T47D (cell line): ENCODE results near the gene SNRPD3.
"Not testable (repeated sequence)": the region's sequence is repeated elsewhere in the genome, so short reads cannot be mapped to it uniquely, and the experiment has no call there.

ENCODE experiments used
- DNase-seq, 2 experiments: peaks; one replicate each; pipeline versions ENCODE4 v3.0.0 to v3.0.0-alpha.2; 2011 to 2012; ENCODE audit warnings: low read depth in 1 of 2, low spot score in 1 of 2
- JUND ChIP-seq: IDR thresholded peaks from 2 replicates; pipeline ENCODE4 v1.6.1; 2012; ENCODE audit warnings: low read depth
- in situ Hi-C: cut with HindIII; loops from 2 replicates; pipeline ENCODE4 v1.10.0; 2016; ENCODE audit warnings: low sequenced_read_pairs, low pct_unique_long_range_greater_than_20kb

The SNRPD3 gene

GRCh38 chr22:24518771-24519485 lies 36.9 kb upstream of the SNRPD3 start:
- no peak for DNase-seq
- no peak for TF ChIP-seq JUND
- in situ Hi-C loops: no loop called here

DNA sequence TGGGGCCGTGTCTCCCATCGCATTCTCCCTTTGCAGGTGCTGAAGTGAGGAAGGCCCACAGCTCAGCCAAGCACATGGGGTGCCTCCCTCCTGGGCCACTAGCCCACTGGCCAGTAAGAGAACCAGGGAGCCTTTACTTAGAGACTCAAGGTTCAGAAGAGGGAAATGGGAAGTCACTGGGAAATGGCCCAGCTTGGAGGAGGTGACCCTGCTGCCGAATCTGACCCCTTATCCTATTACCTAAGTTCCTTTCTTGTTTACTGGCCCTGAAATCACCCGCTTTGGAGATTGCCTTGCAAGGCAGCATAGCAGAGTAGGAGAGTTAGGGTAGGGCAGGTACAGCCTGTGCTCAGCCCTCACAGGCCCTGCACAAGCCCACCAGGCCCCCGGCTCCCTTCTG lies 36.3 kb upstream of the SNRPD3 start:
- TF ChIP-seq JUND: no peak
- no peak for DNase-seq
- in situ Hi-C loops: no loop called here

DNA sequence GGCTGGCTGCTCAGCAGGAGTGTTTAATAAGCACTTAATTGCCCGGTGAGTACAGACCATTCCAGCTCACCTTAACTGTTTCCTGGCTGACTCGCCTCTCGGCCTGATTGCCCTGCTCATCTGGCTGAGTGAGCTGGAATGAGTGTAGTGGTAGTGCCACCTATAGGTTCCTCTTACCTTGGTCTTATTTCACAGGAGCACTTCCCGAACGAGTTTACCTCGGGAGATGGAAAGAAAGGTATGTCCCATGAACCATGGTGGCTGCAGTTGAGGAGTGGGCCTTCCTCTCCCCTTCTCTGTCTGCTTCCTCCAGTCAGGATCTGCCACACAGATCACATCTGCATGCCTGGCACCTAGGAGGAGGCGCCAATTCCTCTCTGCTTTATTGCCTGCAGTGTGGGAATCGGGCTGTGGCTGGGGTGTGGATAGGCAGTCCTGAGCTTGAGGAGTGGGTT lies 34.0 kb upstream of the SNRPD3 start:
- TF ChIP-seq JUND: no peak
- in situ Hi-C loops: no loop called here
- peak; percentile 57 to 91 for DNase-seq

- no peak for DNase-seq
- in situ Hi-C loops: no loop called here
- TF ChIP-seq JUND: no peak
Measured at GRCh38 chr22:24523873-24524272, 31.9 kb upstream of the SNRPD3 start.

DNA sequence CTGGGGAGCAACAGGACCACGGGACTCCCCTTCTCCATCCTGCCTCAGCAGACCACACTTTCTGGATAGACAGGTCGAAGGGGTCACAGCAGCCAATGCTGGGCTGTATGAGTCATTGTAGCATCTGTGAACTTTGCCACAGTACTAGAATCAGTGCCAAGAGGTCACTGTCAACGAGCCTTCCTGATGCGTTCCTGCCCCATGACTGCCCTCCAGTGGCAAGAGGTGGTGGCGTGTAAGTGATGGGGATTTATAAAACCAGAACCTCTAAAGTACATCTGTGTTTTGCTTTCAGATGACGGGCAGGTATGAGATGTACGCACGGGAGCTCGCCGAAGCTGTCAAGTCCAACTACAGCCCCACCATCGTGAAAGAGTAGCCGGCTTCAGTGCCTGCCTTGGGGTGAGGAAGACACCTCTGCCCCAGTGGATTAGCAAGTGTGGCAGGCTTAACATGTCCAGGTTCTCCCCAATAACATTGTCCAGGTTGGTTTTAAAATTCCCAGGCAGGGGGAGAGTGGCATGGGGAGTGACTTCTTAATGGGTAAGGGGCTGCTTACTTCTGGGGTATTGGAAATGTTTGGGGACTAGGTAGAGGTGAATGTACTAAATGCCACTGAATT lies 30.3 kb upstream of the SNRPD3 start:
- in situ Hi-C loops: no loop called here
- DNase-seq: peak; percentile 32 to 76
- TF ChIP-seq JUND: no peak

DNA sequence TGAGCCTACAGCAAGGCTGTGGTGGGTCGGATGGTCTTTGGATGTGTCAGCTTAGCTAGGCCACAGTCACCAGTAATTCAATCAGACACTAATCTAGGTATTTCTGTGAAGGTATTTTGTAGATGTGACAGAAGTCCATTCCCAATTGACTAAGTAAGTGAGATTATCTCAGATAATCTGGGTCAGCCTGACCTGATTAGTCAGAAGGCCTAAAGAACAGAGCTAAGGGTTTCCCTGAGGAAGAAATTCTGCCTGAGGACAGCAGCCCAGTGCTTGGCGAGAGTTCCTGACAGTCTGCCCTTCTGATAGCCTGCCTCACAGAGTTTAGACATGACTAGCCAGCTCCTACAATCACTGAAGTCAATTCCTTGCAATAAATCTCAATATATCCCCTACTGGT lies 29.6 kb upstream of the SNRPD3 start:
- TF ChIP-seq JUND: peak; percentile 24; the same call in 1 of the 2 replicates
- DNase-seq: peak in 1 of 2 experiments; percentile 66
- in situ Hi-C loops: no loop called here

- in situ Hi-C loops: no loop called here
- DNase-seq: no peak
Measured at GRCh38 chr22:24529898-24530297, 25.9 kb upstream of the SNRPD3 start.

DNA sequence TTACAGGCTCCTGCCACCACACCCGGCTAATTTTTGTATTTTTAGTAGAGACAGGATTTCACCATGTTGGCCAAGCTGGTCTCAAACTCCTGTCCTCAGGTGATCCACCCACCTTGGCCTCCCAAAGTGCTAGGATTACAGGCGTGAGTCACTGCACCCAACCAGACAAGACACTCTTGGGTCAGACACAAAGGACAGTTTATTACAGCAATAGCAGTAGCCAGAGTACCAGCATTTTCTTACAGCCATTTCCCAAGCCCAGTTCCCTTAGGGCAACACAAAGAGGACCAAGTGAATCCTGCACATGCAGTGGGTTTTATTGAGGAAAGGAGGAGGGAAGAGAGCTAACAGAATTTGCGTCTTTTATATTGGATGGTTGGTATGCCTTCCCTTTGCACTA lies 24.8 kb upstream of the SNRPD3 start:
- DNase-seq, in situ Hi-C loops: not testable (repeated sequence)

More at GRCh38 chr22:24529898-24530297, 25.9 kb upstream of the SNRPD3 start:
- TF ChIP-seq JUND: no peak

DNA sequence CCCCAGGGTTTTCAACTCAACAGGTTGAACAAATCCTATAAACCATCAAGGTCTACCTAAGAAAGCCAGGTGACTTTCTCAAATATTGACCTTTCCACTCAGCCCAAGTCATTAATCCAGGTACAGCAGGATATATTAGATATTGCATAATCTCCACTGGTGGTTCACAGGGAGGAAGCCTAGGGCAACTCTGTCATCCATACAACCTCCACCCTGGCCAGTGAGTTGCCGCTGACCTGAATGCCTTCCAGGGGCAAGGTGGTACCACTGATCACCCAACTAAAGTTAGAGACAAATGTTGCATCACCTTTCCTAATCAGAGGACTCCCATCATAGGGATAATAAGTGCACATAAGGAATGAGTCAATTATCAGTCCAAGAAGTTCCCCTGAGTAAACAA lies 23.7 kb upstream of the SNRPD3 start:
- TF ChIP-seq JUND: no peak
- in situ Hi-C loops: no loop called here
- DNase-seq: peak in 1 of 2 experiments; percentile 51

DNA sequence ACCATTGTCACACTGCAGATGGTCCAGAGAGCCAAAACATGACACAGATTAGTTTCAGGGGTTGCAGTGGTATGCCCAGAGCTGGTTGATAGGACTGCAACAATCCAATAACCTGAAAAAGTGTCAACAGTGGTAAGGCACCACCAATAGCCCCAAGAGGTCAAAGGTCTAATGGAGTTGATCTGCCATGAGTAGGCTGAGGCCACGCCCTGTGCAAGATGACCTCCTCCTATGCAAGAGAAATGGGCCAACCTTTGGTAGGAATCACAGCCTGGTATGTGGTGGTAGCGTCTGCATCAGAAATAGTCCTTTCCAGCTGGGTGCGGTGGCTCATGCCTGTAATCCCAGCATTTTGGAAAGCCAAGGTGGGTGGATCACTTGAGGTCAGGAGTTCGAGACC lies 20.5 kb upstream of the SNRPD3 start:
- DNase-seq: no peak
- in situ Hi-C loops: no loop called here
- no peak for TF ChIP-seq JUND

DNA sequence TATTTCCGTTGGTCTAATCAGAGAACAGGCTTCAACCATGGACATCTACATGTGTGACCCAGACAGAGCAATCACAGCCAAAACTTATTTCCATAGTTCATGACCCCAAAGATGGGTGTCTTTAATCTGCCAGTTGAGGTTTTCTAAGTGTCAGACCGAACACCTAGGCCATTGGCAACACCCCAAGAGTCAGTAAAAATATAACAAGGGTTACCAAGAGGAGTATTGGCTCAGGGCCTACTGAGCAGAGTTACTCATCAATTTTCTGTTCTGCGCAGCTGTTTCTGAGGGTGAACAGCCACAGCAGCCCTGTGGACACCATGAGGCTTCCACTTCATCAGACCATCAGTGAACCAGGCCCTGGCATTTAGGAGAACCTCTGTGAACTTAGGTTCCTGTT lies 19.7 kb upstream of the SNRPD3 start:
- in situ Hi-C loops: no loop called here
- TF ChIP-seq JUND: no peak

DNA sequence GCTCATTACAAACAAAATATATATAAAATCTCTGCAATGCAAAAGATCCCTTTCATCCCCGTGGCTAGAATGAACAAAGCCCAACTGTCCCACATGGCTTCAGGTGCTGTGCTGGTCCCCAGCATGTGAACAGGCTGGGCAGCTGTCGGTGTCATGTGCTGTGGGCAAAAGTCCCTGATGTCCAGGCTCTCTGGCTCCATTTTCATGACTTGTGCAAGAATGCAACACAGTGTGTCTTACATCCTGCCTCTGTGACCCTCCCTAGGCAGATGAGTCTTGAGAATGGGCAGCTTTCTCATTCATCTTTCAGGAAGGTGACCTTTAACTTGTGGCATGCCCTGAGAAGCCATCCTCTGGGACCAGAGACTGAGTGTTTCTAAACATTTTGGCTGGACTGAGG lies 15.3 kb upstream of the SNRPD3 start:
- in situ Hi-C loops: no loop called here
- TF ChIP-seq JUND: no peak
- no peak for DNase-seq

More for the DNA sequence above, 19.7 kb upstream of the SNRPD3 start:
- DNase-seq: no peak

DNA sequence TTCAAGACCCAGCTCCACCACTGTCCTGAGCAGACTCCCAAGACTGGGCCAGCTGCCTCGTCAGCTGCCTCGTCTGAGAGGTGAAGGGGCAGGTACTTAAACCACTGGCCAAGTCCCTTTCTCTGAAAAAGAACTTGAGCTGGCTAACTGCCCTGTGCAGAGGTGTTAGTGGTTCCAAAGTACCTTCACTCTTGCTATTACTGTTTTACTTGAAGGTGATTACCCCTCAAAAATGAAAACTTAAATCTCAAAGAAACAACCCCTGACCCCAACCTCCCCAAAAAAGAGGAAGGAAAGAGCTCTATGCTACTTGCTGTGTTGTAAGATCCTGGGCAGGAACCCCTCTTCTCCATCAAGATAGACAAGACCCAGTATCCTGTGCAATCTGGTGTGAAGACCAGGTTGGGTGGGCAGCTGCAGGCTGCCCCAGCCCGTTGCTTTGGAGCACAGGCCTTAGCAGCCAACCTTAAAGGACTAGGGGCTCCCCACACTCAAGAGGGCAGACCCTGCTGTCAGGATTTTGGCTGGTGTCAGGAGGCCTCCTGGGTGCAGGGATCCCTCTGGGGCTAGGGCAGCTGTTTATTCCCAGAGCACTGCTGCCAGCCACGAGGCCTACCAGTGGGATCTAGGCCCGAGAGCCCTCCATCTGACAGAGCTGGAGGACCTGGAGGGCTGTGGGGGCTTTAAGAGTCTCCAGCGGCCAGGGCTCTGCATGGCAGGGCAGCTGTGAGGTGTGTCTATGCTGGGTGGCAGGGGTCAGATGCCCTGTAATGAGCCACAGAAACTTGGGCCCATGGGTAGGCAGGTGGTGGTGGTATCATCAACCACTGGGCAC lies 13.9 kb upstream of the SNRPD3 start:
- DNase-seq: no peak
- in situ Hi-C loops: no loop called here
- TF ChIP-seq JUND: no peak
